ENCODE measurements around the gene GNAS-AS1. TPM values are rescaled to one million over a fixed set of nuclear protein-coding genes. Genes with fewer than 3 reads are reported as not detected.

GNAS-AS1 gene
- total and polyA plus RNA-seq, 2 experiments from 2014 or later, result 12.3 to 15.0 TPM

DNA sequence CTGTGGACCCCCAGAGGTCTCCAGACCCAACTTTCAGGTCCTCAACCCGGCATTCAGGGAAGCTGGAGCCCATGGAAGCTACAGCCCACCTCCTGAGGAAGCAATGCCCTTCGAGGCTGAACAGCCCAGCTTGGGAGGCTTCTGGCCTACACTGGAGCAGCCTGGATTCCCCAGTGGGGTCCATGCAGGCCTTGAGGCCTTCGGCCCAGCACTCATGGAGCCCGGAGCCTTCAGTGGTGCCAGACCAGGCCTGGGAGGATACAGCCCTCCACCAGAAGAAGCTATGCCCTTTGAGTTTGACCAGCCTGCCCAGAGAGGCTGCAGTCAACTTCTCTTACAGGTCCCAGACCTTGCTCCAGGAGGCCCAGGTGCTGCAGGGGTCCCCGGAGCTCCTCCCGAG, 2.8 kb upstream of the GNAS-AS1 start:
- H3K4me3 Mint-ChIP-seq, result no peak overlapping the region
- Histone ChIP-seq H3K79me2 (replicated peaks; ENCODE audit: insufficient read depth) (peaks cover 76% of the 10 kb centered on the region), H3K27ac (ENCODE audit: low read depth) (no peak overlapping the region), H4K20me1 (replicated peaks; ENCODE audit: insufficient read depth) (no peaks in the 10 kb centered on the region), H3K4me1 (ENCODE audit: insufficient read depth) (peaks cover 34% of the 10 kb centered on the region), H3K4me2 (peak overlapping the region; percentile 84; the same call in 1 of the 2 replicates), H3K9me2 (ENCODE audit: insufficient read depth) (no peaks in the 10 kb centered on the region), H3F3A (replicated peaks; ENCODE audit: low read depth) (peaks cover 10% of the 10 kb centered on the region; the same call in 1 of the 2 replicates), H3K4me3 (peak overlapping the region; percentile 58), H2AFZ (no peak overlapping the region), H3K36me3 (ENCODE audit: insufficient read depth) (no peaks in the 10 kb centered on the region), H3K27me3 (ENCODE audit: insufficient read depth) (peaks cover 67% of the 10 kb centered on the region)
- H3K27ac Mint-ChIP-seq, result no peak overlapping the region
- TF ChIP-seq ZNF114 (CRISPR knock-in tag; IDR thresholded peaks at IDR 0.05) (no peak), POLR2AphosphoS5 (IDR thresholded peaks at IDR 0.05; ENCODE audit: low read depth) (no peak), JUNB (IDR thresholded peaks at IDR 0.05; ENCODE audit: unreplicated experiment) (no peak), CREB1 (CRISPR knock-in tag; IDR thresholded peaks at IDR 0.05; ENCODE audit: low read depth) (no peak), EZH2phosphoT487 (IDR thresholded peaks at IDR 0.05; ENCODE audit: unreplicated experiment) (no peak)
- TF ChIP-seq, protein P1, sequence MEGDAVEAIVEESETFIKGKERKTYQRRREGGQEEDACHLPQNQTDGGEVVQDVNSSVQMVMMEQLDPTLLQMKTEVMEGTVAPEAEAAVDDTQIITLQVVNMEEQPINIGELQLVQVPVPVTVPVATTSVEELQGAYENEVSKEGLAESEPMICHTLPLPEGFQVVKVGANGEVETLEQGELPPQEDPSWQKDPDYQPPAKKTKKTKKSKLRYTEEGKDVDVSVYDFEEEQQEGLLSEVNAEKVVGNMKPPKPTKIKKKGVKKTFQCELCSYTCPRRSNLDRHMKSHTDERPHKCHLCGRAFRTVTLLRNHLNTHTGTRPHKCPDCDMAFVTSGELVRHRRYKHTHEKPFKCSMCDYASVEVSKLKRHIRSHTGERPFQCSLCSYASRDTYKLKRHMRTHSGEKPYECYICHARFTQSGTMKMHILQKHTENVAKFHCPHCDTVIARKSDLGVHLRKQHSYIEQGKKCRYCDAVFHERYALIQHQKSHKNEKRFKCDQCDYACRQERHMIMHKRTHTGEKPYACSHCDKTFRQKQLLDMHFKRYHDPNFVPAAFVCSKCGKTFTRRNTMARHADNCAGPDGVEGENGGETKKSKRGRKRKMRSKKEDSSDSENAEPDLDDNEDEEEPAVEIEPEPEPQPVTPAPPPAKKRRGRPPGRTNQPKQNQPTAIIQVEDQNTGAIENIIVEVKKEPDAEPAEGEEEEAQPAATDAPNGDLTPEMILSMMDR (conservative IDR thresholded peaks at IDR 0.05; ENCODE audit: low read depth in 2 of 2), result no peak
- TF ChIP-seq, protein P2, sequence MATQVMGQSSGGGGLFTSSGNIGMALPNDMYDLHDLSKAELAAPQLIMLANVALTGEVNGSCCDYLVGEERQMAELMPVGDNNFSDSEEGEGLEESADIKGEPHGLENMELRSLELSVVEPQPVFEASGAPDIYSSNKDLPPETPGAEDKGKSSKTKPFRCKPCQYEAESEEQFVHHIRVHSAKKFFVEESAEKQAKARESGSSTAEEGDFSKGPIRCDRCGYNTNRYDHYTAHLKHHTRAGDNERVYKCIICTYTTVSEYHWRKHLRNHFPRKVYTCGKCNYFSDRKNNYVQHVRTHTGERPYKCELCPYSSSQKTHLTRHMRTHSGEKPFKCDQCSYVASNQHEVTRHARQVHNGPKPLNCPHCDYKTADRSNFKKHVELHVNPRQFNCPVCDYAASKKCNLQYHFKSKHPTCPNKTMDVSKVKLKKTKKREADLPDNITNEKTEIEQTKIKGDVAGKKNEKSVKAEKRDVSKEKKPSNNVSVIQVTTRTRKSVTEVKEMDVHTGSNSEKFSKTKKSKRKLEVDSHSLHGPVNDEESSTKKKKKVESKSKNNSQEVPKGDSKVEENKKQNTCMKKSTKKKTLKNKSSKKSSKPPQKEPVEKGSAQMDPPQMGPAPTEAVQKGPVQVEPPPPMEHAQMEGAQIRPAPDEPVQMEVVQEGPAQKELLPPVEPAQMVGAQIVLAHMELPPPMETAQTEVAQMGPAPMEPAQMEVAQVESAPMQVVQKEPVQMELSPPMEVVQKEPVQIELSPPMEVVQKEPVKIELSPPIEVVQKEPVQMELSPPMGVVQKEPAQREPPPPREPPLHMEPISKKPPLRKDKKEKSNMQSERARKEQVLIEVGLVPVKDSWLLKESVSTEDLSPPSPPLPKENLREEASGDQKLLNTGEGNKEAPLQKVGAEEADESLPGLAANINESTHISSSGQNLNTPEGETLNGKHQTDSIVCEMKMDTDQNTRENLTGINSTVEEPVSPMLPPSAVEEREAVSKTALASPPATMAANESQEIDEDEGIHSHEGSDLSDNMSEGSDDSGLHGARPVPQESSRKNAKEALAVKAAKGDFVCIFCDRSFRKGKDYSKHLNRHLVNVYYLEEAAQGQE (IDR thresholded peaks at IDR 0.05; ENCODE audit: unreplicated experiment), result no peak
- no peaks in the 10 kb centered on the region; the same call in 2 of the 3 replicates for H3K9me3 Mint-ChIP-seq
- H3K4me1 Mint-ChIP-seq, result peaks cover 56% of the 10 kb centered on the region
- DNase-seq (ENCODE audit: low spot score) (no peak), ATAC-seq (no peak)
- H3K27me3 Mint-ChIP-seq (ENCODE audit: insufficient read depth, low read depth, poor library complexity), result peaks cover 65% of the 10 kb centered on the region
- peaks cover 50% of the 10 kb centered on the region for H3K36me3 Mint-ChIP-seq (ENCODE audit: low read depth)

DNA sequence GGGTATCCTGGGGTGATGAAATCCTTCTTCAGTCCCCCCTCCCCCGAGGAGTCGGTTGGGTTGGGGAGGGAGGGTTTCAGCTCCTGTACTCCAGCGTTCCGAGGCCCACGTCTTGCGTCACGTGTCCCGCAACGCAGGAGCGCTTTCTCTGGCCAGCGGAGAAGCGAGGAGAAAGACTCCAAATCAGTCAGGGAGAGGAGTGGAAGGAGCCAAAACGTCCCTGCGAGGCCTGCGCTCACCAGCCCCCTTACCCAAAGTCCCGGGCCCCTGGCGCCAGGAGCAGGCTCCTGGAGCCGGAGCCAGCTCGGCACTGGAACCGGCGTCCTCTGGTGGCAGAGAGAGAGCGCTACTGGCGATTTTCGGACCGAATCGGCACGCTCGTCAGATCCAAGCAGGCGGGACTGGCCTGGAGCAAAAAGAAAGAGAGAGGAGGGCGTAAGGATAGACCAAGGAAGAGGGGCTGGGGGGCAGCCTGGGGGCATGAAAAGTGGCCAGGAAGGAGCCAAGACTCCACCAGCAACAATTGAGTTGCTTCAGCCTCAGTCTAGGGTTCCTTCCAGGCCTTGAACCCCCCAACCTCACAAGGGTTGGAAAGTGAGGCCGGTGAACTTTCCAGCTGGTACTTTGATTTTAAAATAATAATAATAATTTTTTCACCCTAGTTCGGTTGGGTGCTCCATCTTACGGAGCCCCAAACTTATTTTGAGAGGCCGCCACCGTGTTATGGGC, 2.0 kb upstream of the GNAS-AS1 start, which contains the start of gene GNAS:
Gene GNAS, plus strand, starts transcription at position 174 of the 729 bp plus-strand sequence.
- Mint-ChIP-seq H3K27ac (peak within 1 kb of the TSS; percentile 76), H3K4me3 (peak within 1 kb of the TSS; percentile 83), H3K36me3 (ENCODE audit: low read depth) (peaks cover 58% of the 10 kb centered on the region), H3K27me3 (ENCODE audit: insufficient read depth, low read depth, poor library complexity) (peaks cover 65% of the 10 kb centered on the region), H3K4me1 (peaks cover 64% of the 10 kb centered on the region), H3K9me3 (no peaks in the 10 kb centered on the region; the same call in 2 of the 3 replicates)
- Histone ChIP-seq H2AFZ (peak within 1 kb of the TSS; percentile 89), H3K79me2 (replicated peaks; ENCODE audit: insufficient read depth) (peaks cover 78% of the 10 kb centered on the region), H4K20me1 (replicated peaks; ENCODE audit: insufficient read depth) (peaks cover 5% of the 10 kb centered on the region; the same call in 1 of the 2 replicates), H3K9me2 (ENCODE audit: insufficient read depth) (no peaks in the 10 kb centered on the region), H3K36me3 (ENCODE audit: insufficient read depth) (0 out of 2 replicates have a peak, but pooled peaks cover under 1% of the 10 kb centered on the region), H3F3A (replicated peaks; ENCODE audit: low read depth) (peaks cover 12% of the 10 kb centered on the region; the same call in 1 of the 2 replicates), H3K27me3 (ENCODE audit: insufficient read depth) (peaks cover 62% of the 10 kb centered on the region), H3K4me3 (peak within 1 kb of the TSS; percentile 90), H3K4me1 (ENCODE audit: insufficient read depth) (peaks cover 37% of the 10 kb centered on the region), H3K27ac (ENCODE audit: low read depth) (peak within 1 kb of the TSS; percentile 88; the same call in 1 of the 2 replicates), H3K4me2 (peak within 1 kb of the TSS; percentile 86)
- peak; percentile 96 for DNase-seq (ENCODE audit: low spot score)
- ATAC-seq, result peak; percentile 45
- peak; percentile 33; the same call in 1 of the 2 replicates for TF ChIP-seq POLR2AphosphoS5 (IDR thresholded peaks at IDR 0.05; ENCODE audit: low read depth)
- TF ChIP-seq, protein P1 (conservative IDR thresholded peaks at IDR 0.05; ENCODE audit: low read depth in 2 of 2), result peak; percentile 70 to 82
